Activated naive CD4-positive, alpha-beta T cell (primary cell): ENCODE measurements around the gene IL31RA.
"Not testable (repeated sequence)": the region's sequence is repeated elsewhere in the genome, so short reads cannot be mapped to it uniquely, and the experiment has no call there.

Experiments
- DNase-seq, 4 experiments: peaks; one replicate each; lab custom pipeline; 2025; lab: John Stamatoyannopoulos, UW

IL31RA gene

GRCh38 chr5:55850839-55851674 lies at the start of gene IL31RA:
IL31RA (plus strand) TSS chr5:55851357; CDS start chr5:55851571, 214 bp downstream.
- no peak for DNase-seq

- DNase-seq = not testable (repeated sequence)
Observed at GRCh38 chr5:55808814-55809213, 42.3 kb upstream of the IL31RA start.

GRCh38 chr5:55815939-55816338 lies 35.2 kb upstream of the IL31RA start:
- DNase-seq = not testable (repeated sequence)

- DNase-seq = no peak
Observed at GRCh38 chr5:55816342-55816741, 34.8 kb upstream of the IL31RA start.

- no peak for DNase-seq
Observed at GRCh38 chr5:55817030-55817429, 34.1 kb upstream of the IL31RA start.

GRCh38 chr5:55820488-55820887 lies 30.7 kb upstream of the IL31RA start:
- DNase-seq = no peak

- no peak for DNase-seq
Observed at GRCh38 chr5:55821731-55822512, 29.2 kb upstream of the IL31RA start.

- DNase-seq = no peak
Observed at GRCh38 chr5:55823151-55823796, 27.9 kb upstream of the IL31RA start.

GRCh38 chr5:55829956-55830355 lies 21.2 kb upstream of the IL31RA start:
- DNase-seq = no peak

- no peak for DNase-seq
Observed at GRCh38 chr5:55832446-55832845, 18.7 kb upstream of the IL31RA start.

GRCh38 chr5:55836191-55836590 lies 15.0 kb upstream of the IL31RA start:
- no peak for DNase-seq

GRCh38 chr5:55841976-55842375 lies 9.2 kb upstream of the IL31RA start:
- DNase-seq = no peak

- no peak for DNase-seq
Observed at GRCh38 chr5:55847837-55848236, 3.3 kb upstream of the IL31RA start.

- no peak for DNase-seq
Observed at GRCh38 chr5:55848783-55849182, 2.4 kb upstream of the IL31RA start.

- no peak for DNase-seq
Observed at GRCh38 chr5:55851675-55851979, 470 bp downstream of the IL31RA start.

- no peak for DNase-seq
Observed at GRCh38 chr5:55852503-55852902, 1.3 kb downstream of the IL31RA start.

GRCh38 chr5:55853041-55853670 lies 2.0 kb downstream of the IL31RA start:
- DNase-seq = no peak

GRCh38 chr5:55853818-55854217 lies 2.7 kb downstream of the IL31RA start:
- DNase-seq = no peak

GRCh38 chr5:55855509-55855908 lies 4.4 kb downstream of the IL31RA start:
- no peak for DNase-seq

GRCh38 chr5:55856516-55857246 lies 5.5 kb downstream of the IL31RA start:
- no peak for DNase-seq

GRCh38 chr5:55857247-55857640 lies 6.1 kb downstream of the IL31RA start:
- DNase-seq = no peak

- DNase-seq = no peak
Observed at GRCh38 chr5:55858104-55858503, 6.9 kb downstream of the IL31RA start.
